Hepatocyte (in vitro differentiated cells): ENCODE measurements around the gene SKAP1. TPM values are rescaled to one million over a fixed set of nuclear protein-coding genes. Genes with fewer than 3 reads are reported as not detected.
"Not testable (repeated sequence)": the region's sequence is repeated elsewhere in the genome, so short reads cannot be mapped to it uniquely, and the experiment has no call there.

ENCODE experiments used
- DNase-seq: peaks from one replicate; pipeline ENCODE4 v3.0.0-alpha.2; 2016; ENCODE audit warnings: low spot score
- H2AFZ ChIP-seq: fragments of 200-600 bp; sonication (generic); 2 replicates; pipeline ENCODE4 v1.6.0; 2016; ENCODE audit warnings: antibody characterized with exemption, mild to moderate bottlenecking
- H3K27ac ChIP-seq: fragments of 200-600 bp; sonication (generic); 2 replicates; pipeline ENCODE4 v1.5.1; 2016; ENCODE audit warnings: mild to moderate bottlenecking
- H3K27me3 ChIP-seq: fragments of 200-600 bp; sonication (generic); 2 replicates; pipeline ENCODE4 v1.6.1; 2016
- H3K36me3 ChIP-seq: fragments of 200-600 bp; sonication (generic); replicated peaks from 2 replicates; pipeline ENCODE4 v1.5.1; 2016; ENCODE audit warnings: low read depth; ENCODE audit not compliant: insufficient read depth
- H3K4me1 ChIP-seq: fragments of 200-600 bp; sonication (generic); 2 replicates; pipeline ENCODE4 v1.5.1; 2016; ENCODE audit warnings: mild to moderate bottlenecking, moderate library complexity; ENCODE audit not compliant: insufficient read depth
- H3K4me2 ChIP-seq: fragments of 200-600 bp; sonication (generic); 2 replicates; pipeline ENCODE4 v1.6.0; 2016
- H3K4me3 ChIP-seq: fragments of 200-600 bp; sonication (generic); 2 replicates; pipeline ENCODE4 v1.5.1; 2016; ENCODE audit warnings: mild to moderate bottlenecking
- H3K79me2 ChIP-seq: fragments of 200-600 bp; sonication (generic); 2 replicates; pipeline ENCODE4 v1.6.0; 2017; ENCODE audit warnings: mild to moderate bottlenecking
- H3K9me2 ChIP-seq: fragments of 200-600 bp; sonication (generic); replicated peaks from 2 replicates; pipeline ENCODE4 v1.6.0; 2017; ENCODE audit warnings: mild to moderate bottlenecking; ENCODE audit not compliant: insufficient read depth
- H3K9me3 ChIP-seq: fragments of 200-600 bp; sonication (generic); 2 replicates; pipeline ENCODE4 v1.5.1; 2016; ENCODE audit warnings: low read depth, mild to moderate bottlenecking
- H4K20me1 ChIP-seq: fragments of 200-600 bp; sonication (generic); 2 replicates; pipeline ENCODE4 v1.6.0; 2016; ENCODE audit warnings: mild to moderate bottlenecking; ENCODE audit not compliant: insufficient read depth, poor library complexity, severe bottlenecking
- CTCF ChIP-seq: fragments of 200-600 bp; sonication (generic); IDR thresholded peaks from 2 replicates; pipeline ENCODE4 v1.5.1; 2016; ENCODE audit warnings: antibody characterized with exemption, mild to moderate bottlenecking; ENCODE audit not compliant: poor library complexity
- EZH2 ChIP-seq: fragments of 200-600 bp; sonication (generic); IDR thresholded peaks from 2 replicates; pipeline ENCODE4 v1.6.1; 2016; ENCODE audit warnings: antibody characterized with exemption, mild to moderate bottlenecking, borderline replicate concordance
- EZH2phosphoT487 ChIP-seq: fragments of 200-600 bp; sonication (generic); IDR thresholded peaks from one replicate; pipeline ENCODE4 v1.6.1; 2018; ENCODE audit warnings: antibody characterized with exemption, mild to moderate bottlenecking, low read depth, moderate library complexity; ENCODE audit not compliant: unreplicated experiment, severe bottlenecking
- WGBS: methylation state at CpG from one replicate; pipeline ENCODE4 v1.1.6; 2016; ENCODE audit warnings: low lambda C conversion rate; ENCODE audit errors: missing lambda C conversion rate; 5-methylcytosine and 5-hydroxymethylcytosine counted together
- polyA plus RNA-seq: library from polyadenylated mRNA; unstranded; fragments of >200 nt; fragmentation: Nextera tagmentation; extraction: Ambion mirVana; gene quantifications from 2 replicates; pipeline ENCODE4 v1.2.1, GENCODE V29; 2016
- total RNA-seq: library from RNA; depleted of rRNA; stranded (reverse); fragments of >200 nt; gene quantifications from 2 replicates; pipeline ENCODE4 v1.2.3, GENCODE V29; 2014

The SKAP1 gene
- total and polyA plus RNA-seq, 2 experiments from 2014 or later: 1.4 to 3.0 TPM

- Histone ChIP-seq H3K4me1 (no peaks in the 10 kb centered on the region), H2AFZ (no peak overlapping the region), H3K36me3 (no peaks in the 10 kb centered on the region), H4K20me1 (no peaks in the 10 kb centered on the region), H3K9me2 (no peaks in the 10 kb centered on the region), H3K27ac (no peak overlapping the region), H3K4me2 (no peak overlapping the region), H3K4me3 (no peak overlapping the region), H3K79me2 (no peaks in the 10 kb centered on the region), H3K27me3 (no peaks in the 10 kb centered on the region), H3K9me3 (no peaks in the 10 kb centered on the region)
- WGBS: 62% methylated on average over 9 of the region's 9 CpGs
- DNase-seq: no peak
- TF ChIP-seq CTCF (no peak), EZH2 (no peak), EZH2phosphoT487 (no peak)
Measured at GRCh38 chr17:48293319-48294019, 136.5 kb downstream of the SKAP1 start.

GRCh38 chr17:48290378-48290777, 139.6 kb downstream of the SKAP1 start:
- H3K79me2 ChIP-seq: no peaks in the 10 kb centered on the region
- no peaks in the 10 kb centered on the region for H3K9me3 ChIP-seq
- no peaks in the 10 kb centered on the region for H4K20me1 ChIP-seq
- no peaks in the 10 kb centered on the region for H3K36me3 ChIP-seq
- H3K27ac ChIP-seq: no peak overlapping the region
- H3K9me2 ChIP-seq: no peaks in the 10 kb centered on the region
- no peak for DNase-seq
- no peaks in the 10 kb centered on the region for H3K4me1 ChIP-seq
- 27% methylated on average over 2 of the region's 2 CpGs for WGBS
- no peak overlapping the region for H3K4me2 ChIP-seq
- TF ChIP-seq EZH2phosphoT487 (no peak), EZH2 (no peak), CTCF (no peak)
- no peak overlapping the region for H2AFZ ChIP-seq
- no peaks in the 10 kb centered on the region for H3K27me3 ChIP-seq
- no peak overlapping the region for H3K4me3 ChIP-seq

- H3K27ac ChIP-seq, H3K4me3 ChIP-seq, H3K4me1 ChIP-seq, H3K9me2 ChIP-seq, H2AFZ ChIP-seq, H4K20me1 ChIP-seq, H3K79me2 ChIP-seq, DNase-seq, H3K36me3 ChIP-seq, H3K27me3 ChIP-seq, H3K4me2 ChIP-seq, H3K9me3 ChIP-seq: not testable (repeated sequence)
- 92% methylated on average over 9 of the region's 9 CpGs for WGBS
Measured at GRCh38 chr17:48286917-48287316, 143.1 kb downstream of the SKAP1 start.

- no peaks in the 10 kb centered on the region for H3K79me2 ChIP-seq
- no peak overlapping the region for H2AFZ ChIP-seq
- H3K27me3 ChIP-seq: no peaks in the 10 kb centered on the region
- H3K4me3 ChIP-seq: no peak overlapping the region
- DNase-seq: no peak
- H3K4me1 ChIP-seq: no peaks in the 10 kb centered on the region
- H3K9me2 ChIP-seq: no peaks in the 10 kb centered on the region
- no peak overlapping the region for H3K4me2 ChIP-seq
- H3K36me3 ChIP-seq: no peaks in the 10 kb centered on the region
- no peaks in the 10 kb centered on the region for H3K9me3 ChIP-seq
- no peak overlapping the region for H3K27ac ChIP-seq
- no peaks in the 10 kb centered on the region for H4K20me1 ChIP-seq
- TF ChIP-seq CTCF: no peak
Measured at GRCh38 chr17:48285614-48286013, 144.4 kb downstream of the SKAP1 start.
